ENCODE results near the gene STYXL2. TPM values are rescaled to one million over a fixed set of nuclear protein-coding genes. Genes with fewer than 3 reads are reported as not detected.

STYXL2 gene
- total RNA-seq, 1 donor from 2014 or later, result not detected

DNA sequence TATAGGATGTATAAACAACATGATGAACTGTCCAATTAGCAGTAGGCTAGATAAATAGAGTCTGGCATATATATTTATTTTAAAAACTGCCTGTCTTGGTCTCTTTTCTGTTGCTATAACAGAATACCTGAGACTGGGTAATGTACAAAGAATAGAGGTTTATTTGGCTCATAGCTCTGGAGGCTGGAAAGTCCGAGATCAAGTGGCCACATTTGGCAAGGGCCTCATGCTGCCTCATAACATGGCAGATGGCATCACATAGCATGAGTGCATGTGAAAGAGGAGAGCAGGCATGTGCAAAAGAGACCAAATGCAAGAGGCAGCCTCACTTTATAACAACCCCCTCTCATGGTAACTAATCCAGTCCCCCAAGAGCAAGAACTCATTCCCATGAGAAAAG lies 6.0 kb downstream of the STYXL2 start:
- no peaks in the 10 kb centered on the region for H3K36me3 ChIP-seq
- no peak overlapping the region for H3K4me3 ChIP-seq
- H3K27me3 ChIP-seq, result no peaks in the 10 kb centered on the region
- H3K4me1 ChIP-seq, result no peaks in the 10 kb centered on the region
- no peak for DNase-seq (ENCODE audit: extremely low spot score in 2 of 2)
- intact Hi-C loops (cut with DNase I), result no loop called here
- H3K9me3 ChIP-seq, result no peaks in the 10 kb centered on the region
- TF ChIP-seq POLR2A (IDR thresholded peaks at IDR 0.05) (no peak), POLR2AphosphoS5 (IDR thresholded peaks at IDR 0.05; ENCODE audit: insufficient read depth in 1 of 2, low read depth in 1 of 2) (no peak)
- TF ChIP-seq, protein P1, sequence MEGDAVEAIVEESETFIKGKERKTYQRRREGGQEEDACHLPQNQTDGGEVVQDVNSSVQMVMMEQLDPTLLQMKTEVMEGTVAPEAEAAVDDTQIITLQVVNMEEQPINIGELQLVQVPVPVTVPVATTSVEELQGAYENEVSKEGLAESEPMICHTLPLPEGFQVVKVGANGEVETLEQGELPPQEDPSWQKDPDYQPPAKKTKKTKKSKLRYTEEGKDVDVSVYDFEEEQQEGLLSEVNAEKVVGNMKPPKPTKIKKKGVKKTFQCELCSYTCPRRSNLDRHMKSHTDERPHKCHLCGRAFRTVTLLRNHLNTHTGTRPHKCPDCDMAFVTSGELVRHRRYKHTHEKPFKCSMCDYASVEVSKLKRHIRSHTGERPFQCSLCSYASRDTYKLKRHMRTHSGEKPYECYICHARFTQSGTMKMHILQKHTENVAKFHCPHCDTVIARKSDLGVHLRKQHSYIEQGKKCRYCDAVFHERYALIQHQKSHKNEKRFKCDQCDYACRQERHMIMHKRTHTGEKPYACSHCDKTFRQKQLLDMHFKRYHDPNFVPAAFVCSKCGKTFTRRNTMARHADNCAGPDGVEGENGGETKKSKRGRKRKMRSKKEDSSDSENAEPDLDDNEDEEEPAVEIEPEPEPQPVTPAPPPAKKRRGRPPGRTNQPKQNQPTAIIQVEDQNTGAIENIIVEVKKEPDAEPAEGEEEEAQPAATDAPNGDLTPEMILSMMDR (IDR thresholded peaks at IDR 0.05), result no peak
- H3K27ac ChIP-seq, result no peak overlapping the region

DNA sequence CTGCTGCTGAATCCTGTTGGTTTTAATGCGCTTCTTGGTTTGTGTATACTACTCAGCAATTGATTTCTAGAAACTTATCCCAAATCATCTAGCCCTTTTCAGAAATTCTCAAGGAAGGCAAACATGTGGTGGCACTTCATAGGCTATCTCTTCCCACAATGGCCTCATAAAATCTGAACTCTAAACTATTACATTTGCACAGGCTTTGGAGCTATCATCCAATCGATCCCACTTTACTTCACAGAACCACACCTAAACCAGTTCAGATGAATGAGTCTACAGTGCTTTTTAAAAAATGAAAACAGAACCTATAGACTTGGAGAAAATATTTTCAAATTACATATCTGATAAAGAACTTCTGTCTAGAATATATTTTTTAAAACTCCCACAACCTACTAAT lies 6.9 kb downstream of the STYXL2 start:
- H3K27me3 ChIP-seq, result no peaks in the 10 kb centered on the region
- no peaks in the 10 kb centered on the region for H3K36me3 ChIP-seq
- DNase-seq (ENCODE audit: extremely low spot score in 2 of 2), result no peak
- H3K27ac ChIP-seq, result no peak overlapping the region
- H3K4me3 ChIP-seq, result no peak overlapping the region
- H3K9me3 ChIP-seq, result no peaks in the 10 kb centered on the region
- H3K4me1 ChIP-seq, result no peaks in the 10 kb centered on the region
- no peak for TF ChIP-seq POLR2A (IDR thresholded peaks at IDR 0.05)
- TF ChIP-seq, protein P1 (IDR thresholded peaks at IDR 0.05), result no peak
- no peak for TF ChIP-seq POLR2AphosphoS5 (IDR thresholded peaks at IDR 0.05; ENCODE audit: insufficient read depth in 1 of 2, low read depth in 1 of 2)
- intact Hi-C loops (cut with DNase I), result no loop called here

DNA sequence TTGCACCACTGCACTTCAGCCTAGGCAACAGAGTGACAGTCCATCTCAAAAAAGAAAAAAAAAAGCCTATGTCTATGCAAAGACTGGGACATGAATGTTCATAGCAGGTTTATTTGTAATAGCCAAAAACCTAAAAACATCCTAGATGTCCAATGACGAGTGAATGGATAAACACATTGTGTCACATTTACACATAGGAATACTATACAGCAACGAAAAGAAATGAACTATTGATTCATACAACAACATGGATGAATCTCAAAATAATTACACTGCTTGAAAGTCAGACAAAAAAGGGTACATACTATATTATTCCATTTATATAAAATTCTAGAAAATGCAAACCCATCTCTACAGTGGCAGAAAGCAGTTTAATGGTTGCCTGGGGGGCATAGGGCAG lies 7.9 kb downstream of the STYXL2 start:
- Histone ChIP-seq H3K27me3 (no peaks in the 10 kb centered on the region), H3K9me3 (no peaks in the 10 kb centered on the region), H3K4me3 (no peak overlapping the region), H3K36me3 (no peaks in the 10 kb centered on the region), H3K27ac (no peak overlapping the region), H3K4me1 (no peaks in the 10 kb centered on the region)
- intact Hi-C loops (cut with DNase I), result no loop called here
- no peak for DNase-seq (ENCODE audit: extremely low spot score in 2 of 2)
- TF ChIP-seq POLR2A (IDR thresholded peaks at IDR 0.05), result no peak
- no peak for TF ChIP-seq POLR2AphosphoS5 (IDR thresholded peaks at IDR 0.05; ENCODE audit: insufficient read depth in 1 of 2, low read depth in 1 of 2)
- TF ChIP-seq, protein P1 (IDR thresholded peaks at IDR 0.05), result no peak

DNA sequence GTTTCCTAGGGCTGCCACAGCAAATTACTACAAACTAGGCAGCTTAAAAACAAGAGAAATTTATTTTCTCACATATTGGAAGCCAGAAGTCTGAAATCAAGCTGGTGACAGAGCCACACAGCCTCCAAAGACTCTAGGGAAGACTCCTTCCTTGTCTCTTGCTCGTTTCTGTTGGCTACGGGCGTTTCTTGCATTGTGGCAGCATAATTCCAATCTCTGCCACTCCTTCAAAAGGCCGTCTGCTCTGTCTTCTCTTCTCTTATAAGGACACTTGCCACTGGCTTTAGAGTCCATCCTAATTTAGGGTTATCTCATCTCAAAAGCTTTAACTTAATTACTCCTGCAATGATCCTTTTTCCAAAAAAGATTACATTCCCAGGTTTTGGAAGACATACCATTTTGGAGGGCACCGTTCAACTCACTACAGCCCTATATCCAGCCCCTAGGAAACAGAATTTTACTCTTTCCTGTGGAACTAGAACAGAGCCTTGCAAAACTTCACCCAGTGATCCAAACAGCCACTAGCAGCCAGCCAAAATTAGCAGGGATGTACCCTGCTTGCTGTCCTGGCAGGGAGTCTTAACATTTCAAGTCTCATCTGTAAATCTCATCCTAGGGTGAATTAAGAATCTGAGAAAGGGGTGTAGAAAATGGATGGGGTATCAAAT lies 9.2 kb downstream of the STYXL2 start:
- TF ChIP-seq, protein P1 (IDR thresholded peaks at IDR 0.05), result no peak
- TF ChIP-seq POLR2A (IDR thresholded peaks at IDR 0.05) (no peak), POLR2AphosphoS5 (IDR thresholded peaks at IDR 0.05; ENCODE audit: insufficient read depth in 1 of 2, low read depth in 1 of 2) (no peak)
- no peaks in the 10 kb centered on the region for H3K27me3 ChIP-seq
- no peaks in the 10 kb centered on the region for H3K36me3 ChIP-seq
- H3K9me3 ChIP-seq, result no peaks in the 10 kb centered on the region
- no peak overlapping the region for H3K27ac ChIP-seq
- intact Hi-C loops (cut with DNase I), result no loop called here
- H3K4me3 ChIP-seq, result no peak overlapping the region
- DNase-seq (ENCODE audit: extremely low spot score in 2 of 2), result no peak
- no peaks in the 10 kb centered on the region for H3K4me1 ChIP-seq

DNA sequence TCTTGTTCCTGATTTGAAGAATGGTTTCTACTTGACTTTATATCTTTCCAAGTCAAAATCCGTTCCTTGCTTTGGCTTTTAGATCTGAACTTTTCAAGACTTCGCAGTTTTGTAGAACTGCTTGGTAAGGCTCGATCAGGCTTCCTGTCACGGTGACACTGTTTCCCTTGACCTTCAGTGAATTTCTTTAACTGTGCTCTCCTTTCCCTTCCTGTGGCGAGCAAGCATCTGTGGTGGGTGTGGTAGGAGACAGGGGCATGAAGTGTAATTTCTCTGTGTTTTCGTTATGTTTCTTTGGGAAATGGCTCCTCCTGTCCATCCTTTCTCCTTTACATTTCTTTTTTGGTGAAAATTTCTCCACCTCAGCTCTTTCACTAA lies 10.4 kb downstream of the STYXL2 start:
- Histone ChIP-seq H3K27me3 (no peaks in the 10 kb centered on the region), H3K27ac (no peak overlapping the region), H3K9me3 (no peaks in the 10 kb centered on the region), H3K36me3 (no peaks in the 10 kb centered on the region), H3K4me1 (no peaks in the 10 kb centered on the region), H3K4me3 (no peak overlapping the region)
- TF ChIP-seq POLR2AphosphoS5 (IDR thresholded peaks at IDR 0.05; ENCODE audit: insufficient read depth in 1 of 2, low read depth in 1 of 2), result no peak
- TF ChIP-seq POLR2A (IDR thresholded peaks at IDR 0.05), result no peak
- TF ChIP-seq, protein P1 (IDR thresholded peaks at IDR 0.05), result no peak
- no peak for DNase-seq (ENCODE audit: extremely low spot score in 2 of 2)
- intact Hi-C loops (cut with DNase I), result no loop called here
